SK-N-MC (cell line): Measurements from ENCODE around the gene SRSF2.

ENCODE experiments used
- EZH2 ChIP-seq: fragments of 200-600 bp; sonication (generic); IDR thresholded peaks from one replicate; pipeline ENCODE4 v1.6.1; 2017; ENCODE audit warnings: antibody characterized with exemption
- FOXP2 ChIP-seq: optimal IDR thresholded peaks from 2 replicates; pipeline ENCODE3; 2011; ENCODE audit warnings: mild to moderate bottlenecking, moderate library complexity; ENCODE audit not compliant: insufficient read depth; ENCODE audit errors: extremely low read length, control extremely low read depth
- POLR2AphosphoS5 ChIP-seq: IDR thresholded peaks from 2 replicates; pipeline ENCODE4 v1.6.1; 2012; ENCODE audit warnings: mild to moderate bottlenecking, low read depth, low read length, borderline replicate concordance

DNA sequence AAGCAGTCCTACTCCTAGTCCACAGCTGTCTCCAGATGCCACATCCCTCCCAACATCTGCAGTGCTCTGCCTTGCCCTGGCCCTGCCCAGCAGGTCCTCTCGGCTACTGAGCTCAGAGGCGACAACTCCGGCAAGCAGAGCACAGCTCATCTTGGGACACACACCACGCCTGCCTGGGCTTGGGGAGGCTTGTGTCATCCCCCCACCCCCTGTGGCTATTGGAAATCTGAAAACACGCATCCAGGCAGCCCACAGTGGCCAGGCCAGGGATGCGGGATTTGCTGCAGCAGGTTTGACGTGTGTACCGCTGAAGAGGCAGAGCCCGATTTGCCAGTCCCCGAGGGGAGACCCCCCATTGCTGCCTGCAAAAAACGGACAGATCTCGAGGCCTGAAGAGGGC is 51.8 kb downstream of the SRSF2 start:
- no peak for TF ChIP-seq EZH2
- no peak for TF ChIP-seq POLR2AphosphoS5
- no peak for TF ChIP-seq FOXP2
